ENCODE data around the gene TBCD. TPM values are rescaled to one million over a fixed set of nuclear protein-coding genes. Genes with fewer than 3 reads are reported as not detected.

The TBCD gene
- total RNA-seq, 2 donors from 2014 or later = 55.0 to 55.5 TPM

DNA sequence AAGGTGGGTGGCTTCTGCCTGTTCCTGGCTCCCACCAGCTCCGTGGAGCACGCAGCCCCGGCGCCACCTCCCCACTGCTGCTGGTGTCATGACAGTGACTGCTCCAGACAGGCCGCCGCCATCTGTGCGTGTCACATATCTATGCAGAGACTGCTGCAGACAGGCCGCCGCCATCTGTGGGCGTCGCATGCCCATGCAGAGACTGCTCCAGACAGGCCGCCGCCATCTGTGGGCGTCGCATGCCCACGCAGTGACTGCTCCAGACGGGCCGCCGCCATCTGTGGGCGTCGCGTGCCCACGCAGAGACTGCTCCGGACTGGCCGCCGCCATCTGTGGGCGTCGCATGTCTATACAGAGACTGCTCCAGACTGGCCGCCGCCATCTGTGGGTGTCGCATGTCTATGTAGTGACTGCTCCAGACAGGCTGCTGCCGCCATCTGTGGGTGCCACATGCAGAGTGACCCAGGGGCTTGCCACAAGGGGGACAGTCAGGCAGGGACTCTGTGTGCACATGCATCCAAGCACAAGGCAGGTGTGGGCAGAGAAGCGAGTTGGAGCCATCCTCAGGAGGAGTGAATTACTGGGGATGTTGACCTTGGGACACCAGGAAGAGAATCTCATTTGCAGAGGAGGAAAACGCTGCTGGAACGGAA, 38.7 kb upstream of the TBCD start:
- no peak for TF ChIP-seq CTCF (IDR thresholded peaks at IDR 0.05)
- Histone ChIP-seq H3K36me3 (no peaks in the 10 kb centered on the region), H3K4me3 (no peak overlapping the region), H3K27me3 (replicated peaks; ENCODE audit: insufficient read depth) (no peaks in the 10 kb centered on the region), H3K4me1 (ENCODE audit: control insufficient read depth in 1 of 2, low read depth in 2 of 2) (peaks cover 4 to 17% of the 10 kb centered on the region in 2 donors), H3K9me3 (no peaks in the 10 kb centered on the region), H3K27ac (no peak overlapping the region)
- DNase-seq (ENCODE audit: low spot score) (no peak), ATAC-seq (ENCODE audit: insufficient number of reproducible peaks, low FRiP score, low read depth) (no peak)

GRCh38 chr17:82716203-82717010, 35.5 kb upstream of the TBCD start, which contains the start of gene FN3KRP:
FN3KRP (plus strand) TSS chr17:82716706; CDS start chr17:82716756, 50 bp downstream.
- ATAC-seq (ENCODE audit: insufficient number of reproducible peaks, low FRiP score, low read depth) (peak; percentile 80), DNase-seq (ENCODE audit: low spot score) (peak; percentile 86)
- Histone ChIP-seq H3K27ac (peak within 1 kb of the TSS; percentile 28 to 43), H3K4me3 (peak within 1 kb of the TSS; percentile 95), H3K36me3 (peaks cover 6% of the 10 kb centered on the region), H3K27me3 (replicated peaks; ENCODE audit: insufficient read depth) (no peaks in the 10 kb centered on the region), H3K9me3 (no peaks in the 10 kb centered on the region), H3K4me1 (ENCODE audit: control insufficient read depth in 1 of 2, low read depth in 2 of 2) (peaks cover 4 to 20% of the 10 kb centered on the region in 2 donors)
- no peak for TF ChIP-seq CTCF (IDR thresholded peaks at IDR 0.05)

DNA sequence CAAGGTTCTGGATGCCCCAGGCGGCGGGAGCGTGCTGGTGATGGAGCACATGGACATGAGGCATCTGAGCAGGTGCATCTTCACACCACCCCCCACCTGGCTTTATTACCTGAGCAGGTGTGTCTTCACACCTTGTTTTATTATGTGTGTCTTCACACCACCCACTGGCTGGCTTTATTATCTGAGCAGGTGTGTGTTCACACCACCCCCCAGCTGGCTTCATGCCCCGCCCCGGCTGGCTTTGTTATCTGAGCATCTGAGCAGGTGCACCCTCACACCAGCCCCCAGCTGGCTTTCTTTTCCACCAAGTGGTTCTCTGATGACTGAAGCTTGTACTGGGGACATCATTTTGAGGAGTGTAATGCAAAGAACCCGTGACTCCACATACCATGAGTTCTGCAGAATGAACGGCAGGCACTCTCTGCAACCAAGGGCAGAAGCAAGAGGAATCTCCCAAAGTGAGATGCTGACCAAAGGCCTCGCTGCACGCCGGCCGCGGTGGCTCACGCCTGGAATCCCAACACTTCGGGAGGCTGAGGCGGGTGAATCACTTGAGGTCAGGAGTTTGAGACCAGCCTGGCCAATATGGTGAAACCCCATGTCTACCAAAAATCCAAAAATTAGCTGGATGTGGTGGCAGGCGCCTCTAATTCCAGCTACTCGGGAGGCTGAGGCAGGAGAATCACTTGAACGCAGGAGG, 32.7 kb upstream of the TBCD start:
- DNase-seq (ENCODE audit: low spot score) = no peak
- H3K27me3 ChIP-seq (replicated peaks; ENCODE audit: insufficient read depth) = no peaks in the 10 kb centered on the region
- no peaks in the 10 kb centered on the region for H3K9me3 ChIP-seq
- ATAC-seq (ENCODE audit: insufficient number of reproducible peaks, low FRiP score, low read depth) = no peak
- peaks cover 4 to 20% of the 10 kb centered on the region in 2 donors for H3K4me1 ChIP-seq (ENCODE audit: control insufficient read depth in 1 of 2, low read depth in 2 of 2)
- no peak overlapping the region for H3K27ac ChIP-seq
- no peak overlapping the region for H3K4me3 ChIP-seq
- no peak for TF ChIP-seq CTCF (IDR thresholded peaks at IDR 0.05)
- peaks cover 22% of the 10 kb centered on the region for H3K36me3 ChIP-seq

DNA sequence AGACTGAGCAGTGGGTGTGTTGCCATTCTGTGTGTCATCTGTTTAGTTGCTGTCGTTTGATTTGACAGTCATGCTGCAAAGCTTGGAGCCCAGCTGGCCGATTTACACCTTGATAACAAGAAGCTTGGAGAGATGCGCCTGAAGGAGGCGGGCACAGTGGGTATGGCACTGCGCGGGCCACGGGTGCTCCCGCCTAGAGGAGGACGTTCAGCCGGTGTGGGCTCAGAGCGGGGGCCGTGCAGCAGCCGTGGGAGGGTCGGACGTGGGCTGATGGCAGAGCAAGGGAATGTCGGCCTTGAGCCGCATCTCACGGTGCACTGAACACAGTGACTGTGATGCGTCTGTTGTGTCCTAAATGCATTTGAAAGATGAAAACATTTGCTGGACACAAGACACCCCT, 31.7 kb upstream of the TBCD start:
- no peak for TF ChIP-seq CTCF (IDR thresholded peaks at IDR 0.05)
- peaks cover 4 to 20% of the 10 kb centered on the region in 2 donors for H3K4me1 ChIP-seq (ENCODE audit: control insufficient read depth in 1 of 2, low read depth in 2 of 2)
- no peaks in the 10 kb centered on the region for H3K27me3 ChIP-seq (replicated peaks; ENCODE audit: insufficient read depth)
- no peaks in the 10 kb centered on the region for H3K9me3 ChIP-seq
- no peak overlapping the region for H3K4me3 ChIP-seq
- peaks cover 22% of the 10 kb centered on the region for H3K36me3 ChIP-seq
- H3K27ac ChIP-seq = no peak overlapping the region
- ATAC-seq (ENCODE audit: insufficient number of reproducible peaks, low FRiP score, low read depth) (no peak), DNase-seq (ENCODE audit: low spot score) (no peak)
